ENCODE data around the gene DHCR7. TPM values are rescaled to one million over a fixed set of nuclear protein-coding genes. Genes with fewer than 3 reads are reported as not detected.

DHCR7 gene
- total RNA-seq, 4 donors from 2014 or later: 5.8 to 9.5 (median 9.2) TPM

GRCh38 chr11:71418643-71419042, 29.6 kb downstream of the DHCR7 start:
- no peak overlapping the region for H3K4me3 ChIP-seq
- H3K27ac ChIP-seq (replicated peaks in 1 of 4): no peak overlapping the region
- no peaks in the 10 kb centered on the region for H3K36me3 ChIP-seq
- no peak for TF ChIP-seq EP300 (IDR thresholded peaks at IDR 0.05)
- no peak for TF ChIP-seq POLR2A (IDR thresholded peaks at IDR 0.05; ENCODE audit: low read depth)
- no peak for TF ChIP-seq POLR2AphosphoS5 (IDR thresholded peaks at IDR 0.05)
- TF ChIP-seq CTCF (IDR thresholded peaks at IDR 0.05): no peak
- no peak for DNase-seq (ENCODE audit: extremely low spot score)
- H3K9me3 ChIP-seq: no peaks in the 10 kb centered on the region
- no peaks in the 10 kb centered on the region for H3K4me1 ChIP-seq
- WGBS: 70% methylated on average over 8 of the region's 8 CpGs
- peaks cover 0 to 21% (median 0%) of the 10 kb centered on the region in 4 donors for H3K27me3 ChIP-seq
- intact Hi-C loops (cut with DNase I): no loop called here

- H3K9me3 ChIP-seq: no peaks in the 10 kb centered on the region
- DNase-seq (ENCODE audit: extremely low spot score): no peak
- intact Hi-C loops (cut with DNase I): no loop called here
Observed at GRCh38 chr11:71414645-71415044, 33.5 kb downstream of the DHCR7 start.

GRCh38 chr11:71410363-71410966, 37.7 kb downstream of the DHCR7 start:
- 77% methylated on average over 7 of the region's 7 CpGs for WGBS
- no peak for TF ChIP-seq POLR2AphosphoS5 (IDR thresholded peaks at IDR 0.05)
- TF ChIP-seq POLR2A (IDR thresholded peaks at IDR 0.05; ENCODE audit: low read depth): no peak
- no peak for TF ChIP-seq EP300 (IDR thresholded peaks at IDR 0.05)
- TF ChIP-seq CTCF (IDR thresholded peaks at IDR 0.05): no peak
- intact Hi-C loops (cut with DNase I): no loop called here
- Histone ChIP-seq H3K9me3 (no peaks in the 10 kb centered on the region), H3K4me1 (no peaks in the 10 kb centered on the region), H3K27me3 (peaks cover 0 to 22% (median 0%) of the 10 kb centered on the region in 4 donors), H3K27ac (replicated peaks in 1 of 4) (no peak overlapping the region), H3K36me3 (no peaks in the 10 kb centered on the region), H3K4me3 (no peak overlapping the region)
- no peak for DNase-seq (ENCODE audit: extremely low spot score)

More at GRCh38 chr11:71414645-71415044, 33.5 kb downstream of the DHCR7 start:
- H3K36me3 ChIP-seq: no peaks in the 10 kb centered on the region
- TF ChIP-seq EP300 (IDR thresholded peaks at IDR 0.05) (no peak), POLR2AphosphoS5 (IDR thresholded peaks at IDR 0.05) (no peak), POLR2A (IDR thresholded peaks at IDR 0.05; ENCODE audit: low read depth) (no peak), CTCF (IDR thresholded peaks at IDR 0.05) (no peak)
- no peak overlapping the region for H3K4me3 ChIP-seq
- H3K27ac ChIP-seq (replicated peaks in 1 of 4): no peak overlapping the region
- H3K4me1 ChIP-seq: no peaks in the 10 kb centered on the region
- H3K27me3 ChIP-seq: peaks cover 0 to 11% (median 0%) of the 10 kb centered on the region in 4 donors

- no peak for TF ChIP-seq POLR2AphosphoS5 (IDR thresholded peaks at IDR 0.05)
- no peak for TF ChIP-seq CTCF (IDR thresholded peaks at IDR 0.05)
- no peak for TF ChIP-seq POLR2A (IDR thresholded peaks at IDR 0.05; ENCODE audit: low read depth)
- TF ChIP-seq EP300 (IDR thresholded peaks at IDR 0.05): no peak
- whole genome bisulfite sequencing: 78% methylated on average over 7 of the region's 7 CpGs
- Histone ChIP-seq H3K9me3 (no peaks in the 10 kb centered on the region), H3K27me3 (peaks cover 0 to 21% (median 0%) of the 10 kb centered on the region in 4 donors), H3K36me3 (no peaks in the 10 kb centered on the region), H3K4me1 (no peaks in the 10 kb centered on the region), H3K4me3 (no peak overlapping the region), H3K27ac (replicated peaks in 1 of 4) (no peak overlapping the region)
- intact Hi-C loops (cut with DNase I): no loop called here
- DNase-seq (ENCODE audit: extremely low spot score): no peak
Observed at GRCh38 chr11:71408826-71409225, 39.4 kb downstream of the DHCR7 start.

- no peak overlapping the region for H3K4me3 ChIP-seq
- TF ChIP-seq EP300 (IDR thresholded peaks at IDR 0.05) (no peak), POLR2A (IDR thresholded peaks at IDR 0.05; ENCODE audit: low read depth) (no peak), CTCF (IDR thresholded peaks at IDR 0.05) (no peak), POLR2AphosphoS5 (IDR thresholded peaks at IDR 0.05) (no peak)
- no peak overlapping the region for H3K27ac ChIP-seq (replicated peaks in 1 of 4)
- intact Hi-C loops (cut with DNase I): no loop called here
- no peak for DNase-seq (ENCODE audit: extremely low spot score)
- H3K27me3 ChIP-seq: peaks cover 0 to 11% (median 0%) of the 10 kb centered on the region in 4 donors
- H3K36me3 ChIP-seq: no peaks in the 10 kb centered on the region
- no peaks in the 10 kb centered on the region for H3K4me1 ChIP-seq
- no peaks in the 10 kb centered on the region for H3K9me3 ChIP-seq
- 86% methylated on average over 14 of the region's 15 CpGs for WGBS
Observed at GRCh38 chr11:71407356-71407755, 40.8 kb downstream of the DHCR7 start.
